KOPT-K1 (cell line): ENCODE measurements around the gene AMER2.

Source experiments
- H3K27ac ChIP-seq: fragments of 200-600 bp; sonication (generic); 2 replicates; pipeline ENCODE4 v1.5.1; 2016; ENCODE audit warnings: antibody characterized with exemption, mild to moderate bottlenecking, low read depth, low read length; ENCODE audit not compliant: poor library complexity, severe bottlenecking
- H3K36me3 ChIP-seq: fragments of 200-600 bp; sonication (generic); 2 replicates; pipeline ENCODE4 v1.5.1; 2017; ENCODE audit warnings: antibody characterized with exemption, mild to moderate bottlenecking, low read length, moderate library complexity; ENCODE audit not compliant: insufficient read depth
- H3K9me3 ChIP-seq: fragments of 200-600 bp; sonication (generic); 2 replicates; pipeline ENCODE4 v1.5.1; 2017; ENCODE audit warnings: antibody characterized with exemption, low read length, mild to moderate bottlenecking; ENCODE audit not compliant: insufficient read depth, poor library complexity, severe bottlenecking

AMER2 gene

DNA sequence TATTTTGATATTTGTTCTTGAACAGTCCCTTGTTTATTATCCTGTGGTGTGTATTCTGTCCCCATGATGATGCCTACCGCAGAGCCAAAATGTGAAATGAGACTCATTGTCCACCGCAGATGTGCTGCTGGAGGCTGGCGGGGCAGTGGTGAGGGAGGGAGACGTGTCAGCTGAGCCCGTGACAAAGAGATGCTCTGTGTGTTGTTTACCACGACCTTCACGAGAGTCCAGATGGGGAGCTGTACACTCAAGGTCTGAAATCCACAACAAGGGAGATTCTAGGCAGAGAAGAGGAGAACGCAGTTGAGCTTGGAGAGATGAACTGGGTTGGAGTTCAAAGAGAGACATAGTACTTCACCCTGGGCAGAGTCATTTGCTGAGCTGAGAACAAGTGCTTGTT lies 20.8 kb upstream of the AMER2 start:
- no peaks in the 10 kb centered on the region for H3K9me3 ChIP-seq
- no peaks in the 10 kb centered on the region for H3K36me3 ChIP-seq
- H3K27ac ChIP-seq = no peak overlapping the region

- no peaks in the 10 kb centered on the region for H3K36me3 ChIP-seq
- no peaks in the 10 kb centered on the region for H3K9me3 ChIP-seq
- H3K27ac ChIP-seq = no peak overlapping the region
Measured at GRCh38 chr13:25192489-25192888, 20.4 kb upstream of the AMER2 start.

- no peaks in the 10 kb centered on the region for H3K36me3 ChIP-seq
- H3K27ac ChIP-seq = no peak overlapping the region
- no peaks in the 10 kb centered on the region for H3K9me3 ChIP-seq
Measured at GRCh38 chr13:25192052-25192451, 20.0 kb upstream of the AMER2 start.

GRCh38 chr13:25190771-25191170 lies 18.7 kb upstream of the AMER2 start:
- no peaks in the 10 kb centered on the region for H3K9me3 ChIP-seq
- no peaks in the 10 kb centered on the region for H3K36me3 ChIP-seq
- H3K27ac ChIP-seq = no peak overlapping the region

DNA sequence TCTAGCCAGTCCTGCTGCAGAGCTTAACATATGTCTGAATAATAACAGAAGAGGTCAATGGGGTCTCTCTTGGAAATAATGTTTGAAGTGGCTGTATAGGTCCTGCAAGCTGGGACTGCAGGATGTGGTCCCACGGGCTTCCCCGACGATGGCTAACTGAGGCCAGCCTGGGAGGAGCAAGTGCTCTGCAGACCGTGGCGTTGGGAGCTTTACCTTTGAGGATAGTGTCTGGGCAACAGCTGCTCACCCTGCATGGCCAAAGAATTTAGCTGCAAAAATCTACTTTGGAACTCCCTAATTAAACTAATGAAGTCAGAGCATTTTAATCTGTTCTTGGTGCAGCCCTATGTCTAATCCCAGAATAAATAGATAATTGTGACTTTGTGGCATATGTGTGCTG lies 18.2 kb upstream of the AMER2 start:
- H3K36me3 ChIP-seq = no peaks in the 10 kb centered on the region
- no peaks in the 10 kb centered on the region for H3K9me3 ChIP-seq
- no peak overlapping the region for H3K27ac ChIP-seq

DNA sequence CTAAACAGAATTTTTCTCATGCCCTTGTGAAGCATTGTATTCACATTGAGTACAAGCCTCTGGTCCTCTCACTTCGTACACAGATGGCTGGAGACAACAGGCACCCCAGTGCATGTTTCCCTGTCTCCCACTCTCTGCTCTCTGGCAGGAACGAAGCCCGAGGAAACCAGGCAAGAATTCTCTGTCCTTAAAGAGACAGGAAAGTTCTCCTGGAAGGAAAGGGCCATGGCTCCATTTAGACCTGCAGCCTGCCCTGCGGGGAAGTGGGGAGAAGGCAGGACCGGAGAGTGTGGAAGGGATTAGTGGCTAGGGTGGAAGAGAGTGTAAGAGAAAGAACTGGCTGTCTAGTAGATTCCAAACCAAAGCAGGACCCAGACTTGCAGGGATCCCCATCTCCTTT lies 15.5 kb upstream of the AMER2 start:
- Histone ChIP-seq H3K36me3 (no peaks in the 10 kb centered on the region), H3K27ac (no peak overlapping the region), H3K9me3 (no peaks in the 10 kb centered on the region)

DNA sequence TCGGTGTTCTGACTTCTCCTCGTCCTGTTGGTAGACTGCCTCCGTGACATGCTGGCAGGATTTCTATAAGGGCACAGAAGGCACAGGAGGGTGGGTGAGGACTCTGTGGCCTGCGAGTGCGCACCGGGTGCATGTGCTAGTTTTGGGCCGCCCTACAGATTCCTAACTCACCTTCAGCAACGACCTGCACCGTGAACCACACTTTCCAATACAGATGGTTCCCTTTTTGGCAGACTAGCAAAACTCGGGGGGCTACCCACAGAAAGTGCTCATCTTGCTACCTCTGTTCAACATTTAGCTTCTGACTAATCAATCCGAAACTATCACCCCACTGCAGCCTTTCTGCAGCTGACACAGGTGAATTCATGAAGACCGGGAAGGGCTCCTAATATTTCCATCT lies 14.1 kb upstream of the AMER2 start:
- no peaks in the 10 kb centered on the region for H3K9me3 ChIP-seq
- no peak overlapping the region for H3K27ac ChIP-seq
- H3K36me3 ChIP-seq = no peaks in the 10 kb centered on the region

- H3K9me3 ChIP-seq = no peaks in the 10 kb centered on the region
- H3K27ac ChIP-seq = no peak overlapping the region
- H3K36me3 ChIP-seq = no peaks in the 10 kb centered on the region
Measured at GRCh38 chr13:25181597-25181996, 9.5 kb upstream of the AMER2 start.

DNA sequence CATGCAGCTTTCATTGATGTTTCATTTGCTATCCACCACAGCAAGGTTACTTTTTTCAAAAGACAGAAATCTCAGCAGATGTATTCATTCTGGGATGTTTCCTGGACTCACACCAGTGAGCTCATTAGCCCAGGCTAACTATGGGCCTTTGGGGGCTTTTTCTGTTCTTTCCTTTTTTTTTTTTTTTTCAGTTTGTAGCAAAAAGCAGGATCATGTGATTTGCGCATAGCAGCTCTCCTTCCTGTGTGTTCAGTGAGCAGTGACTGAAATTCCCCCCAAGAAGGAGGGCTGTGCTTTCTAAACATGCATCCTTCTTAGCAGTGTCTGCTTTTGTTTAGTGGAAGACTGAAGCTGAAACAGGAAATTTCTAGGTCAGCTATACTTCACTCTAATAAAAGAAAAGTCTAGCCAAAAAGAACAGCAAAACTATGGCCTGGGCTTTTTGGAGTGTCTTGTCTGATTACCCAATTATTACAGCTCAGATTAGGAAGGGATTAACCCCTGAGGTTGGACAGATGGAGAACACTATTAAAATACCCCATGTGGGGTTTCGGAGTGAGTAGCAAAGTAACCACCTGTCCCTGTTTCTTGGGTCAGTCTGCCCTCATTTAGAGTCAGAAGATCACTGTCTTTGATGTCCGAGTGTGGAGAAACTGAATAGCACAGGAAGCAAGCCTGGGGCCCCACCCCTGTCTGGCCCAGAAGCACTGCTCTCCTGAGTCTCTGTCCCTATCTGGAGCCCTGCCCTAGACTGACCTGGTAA lies 8.9 kb upstream of the AMER2 start:
- Histone ChIP-seq H3K27ac (no peak overlapping the region), H3K9me3 (no peaks in the 10 kb centered on the region), H3K36me3 (no peaks in the 10 kb centered on the region)

DNA sequence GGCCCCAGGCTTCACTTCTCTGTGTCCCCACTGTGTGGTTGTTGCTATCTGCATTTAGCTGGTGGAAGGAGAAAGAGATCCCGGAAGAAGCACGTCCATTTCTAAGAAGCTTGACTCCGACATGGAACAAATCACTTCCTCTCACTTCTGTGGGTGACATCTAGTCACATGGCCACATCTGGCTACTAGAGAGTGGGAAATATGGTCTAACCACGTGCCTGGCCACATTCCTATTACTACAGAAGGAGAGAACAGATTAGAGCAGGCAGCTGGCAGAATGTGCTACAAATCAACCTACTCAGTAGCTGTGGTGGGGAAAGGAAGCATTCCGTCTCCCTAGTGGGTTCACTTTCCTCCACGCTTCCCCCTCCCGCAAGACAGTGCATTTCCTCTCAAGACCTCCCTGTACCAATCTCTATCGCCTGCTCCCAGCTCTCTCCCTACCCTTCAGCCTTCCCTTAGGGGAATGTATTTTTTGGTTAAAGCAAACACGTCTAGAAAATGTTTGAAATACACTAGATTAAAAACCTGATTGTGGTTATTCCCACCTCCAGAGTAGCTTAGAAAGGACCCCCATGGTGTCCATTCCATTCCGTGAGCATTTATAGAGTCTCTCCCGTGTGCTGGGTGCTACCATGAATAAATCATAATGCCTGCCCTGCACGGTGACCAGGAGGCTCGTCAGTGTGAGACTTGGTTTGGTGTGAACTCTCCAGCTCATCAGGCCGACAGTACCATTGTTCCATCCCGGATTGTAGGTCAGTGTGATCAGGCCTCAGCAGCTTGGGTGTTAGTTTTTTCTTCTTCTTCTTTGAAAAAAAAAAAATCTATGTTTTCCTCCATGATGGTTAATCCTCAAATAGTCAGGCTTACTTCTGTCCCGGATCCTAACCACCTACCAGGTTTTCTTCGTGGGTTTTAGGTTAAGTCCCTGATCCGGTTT lies 8.0 kb upstream of the AMER2 start:
- H3K36me3 ChIP-seq = no peaks in the 10 kb centered on the region
- H3K9me3 ChIP-seq = no peaks in the 10 kb centered on the region
- no peak overlapping the region for H3K27ac ChIP-seq

DNA sequence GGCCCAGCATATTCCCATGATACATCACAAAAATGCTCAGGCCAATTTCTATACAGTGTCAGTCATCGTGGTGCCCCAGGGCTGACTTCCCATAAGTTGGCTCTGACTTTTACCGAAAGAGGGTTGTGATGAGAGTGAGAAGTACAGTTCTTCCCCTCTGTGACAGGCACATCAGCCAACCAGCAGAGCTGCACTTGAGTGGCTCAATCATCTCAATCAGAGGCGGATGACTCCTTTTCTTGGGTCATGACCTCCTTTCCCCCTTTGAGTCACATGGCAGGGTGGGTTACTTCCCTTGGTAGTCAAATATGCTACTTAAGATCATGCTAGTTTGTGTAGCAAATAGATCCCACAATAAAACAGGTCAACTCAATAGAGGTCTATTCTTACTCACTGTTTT lies 6.9 kb upstream of the AMER2 start:
- Histone ChIP-seq H3K36me3 (no peaks in the 10 kb centered on the region), H3K27ac (no peak overlapping the region), H3K9me3 (no peaks in the 10 kb centered on the region)

- no peaks in the 10 kb centered on the region for H3K36me3 ChIP-seq
- no peaks in the 10 kb centered on the region for H3K9me3 ChIP-seq
- no peak overlapping the region for H3K27ac ChIP-seq
Measured at GRCh38 chr13:25178070-25178469, 6.0 kb upstream of the AMER2 start.

DNA sequence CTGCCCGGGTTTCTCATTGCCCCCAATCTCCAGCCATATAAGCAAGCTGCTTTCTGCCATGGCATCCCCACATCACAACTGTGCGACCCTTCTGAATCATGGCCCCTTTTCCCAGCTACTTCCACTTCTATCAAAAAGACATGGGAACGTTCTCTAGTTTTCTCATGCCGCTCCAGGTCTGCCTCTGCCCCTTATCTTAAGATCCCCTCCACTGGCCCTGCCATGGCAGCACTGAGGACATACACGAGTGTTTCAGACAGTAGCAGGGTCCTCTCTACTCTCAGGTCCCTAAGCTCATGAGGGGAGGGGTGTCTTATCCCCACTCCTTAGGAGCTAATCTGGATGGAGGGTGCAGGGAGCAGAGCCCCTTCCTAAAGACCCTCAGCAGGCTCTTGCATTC lies 5.5 kb upstream of the AMER2 start:
- H3K9me3 ChIP-seq = no peaks in the 10 kb centered on the region

GRCh38 chr13:25177012-25177411 lies 4.9 kb upstream of the AMER2 start:
- H3K36me3 ChIP-seq = no peaks in the 10 kb centered on the region
- H3K9me3 ChIP-seq = no peaks in the 10 kb centered on the region
- no peak overlapping the region for H3K27ac ChIP-seq

More for the DNA sequence above, 5.5 kb upstream of the AMER2 start:
- Histone ChIP-seq H3K36me3 (no peaks in the 10 kb centered on the region), H3K27ac (no peak overlapping the region)

DNA sequence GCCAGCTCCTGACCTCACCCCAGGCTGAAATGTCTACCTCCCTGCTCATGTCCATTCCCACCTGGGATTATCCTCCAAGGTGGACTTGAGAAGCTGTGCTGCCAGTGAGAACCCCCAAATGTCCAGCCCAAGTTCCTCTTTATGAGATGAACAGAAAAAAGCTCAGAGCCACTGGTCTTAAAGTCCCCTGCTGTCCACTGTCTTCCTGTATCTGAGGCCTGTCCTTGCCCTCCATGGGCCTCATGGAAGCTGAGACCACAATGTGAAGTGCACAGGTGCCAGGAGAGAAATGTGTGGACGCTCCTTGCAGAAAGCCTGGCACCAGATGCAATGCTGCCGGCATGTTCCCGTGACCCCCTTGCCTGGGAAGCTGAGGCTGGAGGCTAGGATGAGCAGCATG lies 3.3 kb upstream of the AMER2 start:
- Histone ChIP-seq H3K36me3 (no peaks in the 10 kb centered on the region), H3K27ac (no peak overlapping the region), H3K9me3 (peaks cover 4% of the 10 kb centered on the region)
